Nephron (organoid): ENCODE measurements around the gene SH2B3.
A peak's percentile ranks its signal among the peaks of the same experiment; 100 is the strongest.
"Not testable (repeated sequence)": the region's sequence is repeated elsewhere in the genome, so short reads cannot be mapped to it uniquely, and the experiment has no call there.

ENCODE experiments used
- H3K27ac Mint-ChIP-seq, 3 experiments: 2 replicates each; pipeline ENCODE4 v1.8.0; 2020; ENCODE audit warnings: mixed read lengths in 3 of 3, mild to moderate bottlenecking in 2 of 3, moderate library complexity in 1 of 3
- H3K27me3 Mint-ChIP-seq: 2 replicates; pipeline ENCODE4 v1.8.0; 2021; ENCODE audit warnings: low read depth, mild to moderate bottlenecking, moderate library complexity, mixed read lengths
- H3K36me3 Mint-ChIP-seq: 2 replicates; pipeline ENCODE4 v1.8.0; 2020; ENCODE audit warnings: low read depth, mixed read lengths
- H3K4me1 Mint-ChIP-seq: 2 replicates; pipeline ENCODE4 v1.8.0; 2020; ENCODE audit warnings: mixed read lengths
- H3K4me3 Mint-ChIP-seq, 3 experiments: 2 replicates each; pipeline ENCODE4 v1.8.0; 2020; ENCODE audit warnings: mild to moderate bottlenecking in 3 of 3, mixed read lengths in 3 of 3, moderate library complexity in 2 of 3
- H3K9me3 Mint-ChIP-seq: 2 replicates; pipeline ENCODE4 v1.8.0; 2020; ENCODE audit warnings: mixed read lengths
- TF ChIP-seq, protein P1 (sequence below), 3 experiments: fragments of 200-600 bp; sonication (generic); IDR thresholded peaks; one replicate each; pipeline ENCODE4 v1.5.0; 2021; ENCODE audit warnings: antibody characterized with exemption in 3 of 3; ENCODE audit not compliant: unreplicated experiment in 3 of 3

The SH2B3 gene

DNA sequence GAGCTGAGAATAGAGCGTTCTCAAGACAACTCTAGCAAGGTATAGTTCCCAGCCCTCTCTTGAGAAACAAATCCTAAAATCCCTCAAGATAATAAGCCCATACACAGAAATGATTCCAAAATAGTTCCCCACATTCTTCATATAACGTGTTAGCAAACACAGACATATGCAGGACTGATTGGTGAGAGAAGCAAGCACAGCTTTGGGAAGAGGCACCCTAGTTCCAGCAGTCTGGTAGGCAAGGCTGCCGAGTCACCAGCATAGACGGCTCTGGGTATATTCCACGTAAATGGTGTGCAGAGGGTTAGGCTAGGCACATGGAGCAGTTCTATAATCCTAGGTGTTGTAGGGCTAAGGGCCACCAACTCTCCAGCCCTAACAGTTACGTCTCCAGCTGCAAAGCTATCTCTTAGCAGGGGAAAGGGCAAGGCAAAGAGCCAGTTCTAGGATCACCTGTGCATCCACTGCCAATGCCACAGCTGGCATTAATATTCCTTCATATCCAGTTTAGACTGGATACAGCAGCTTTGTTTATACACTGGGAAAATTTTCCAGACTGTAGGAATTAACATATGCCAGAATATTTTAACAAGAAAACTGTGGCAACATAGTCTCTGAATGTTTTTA lies 52.9 kb downstream of the SH2B3 start:
- Mint-ChIP-seq H3K9me3 (no peaks in the 10 kb centered on the region), H3K27ac (peak overlapping the region in 1 of 3 experiments; percentile 82), H3K4me1 (peaks cover 5% of the 10 kb centered on the region), H3K36me3 (peaks cover 43% of the 10 kb centered on the region), H3K4me3 (no peak overlapping the region), H3K27me3 (no peaks in the 10 kb centered on the region)
- TF ChIP-seq, protein P1, sequence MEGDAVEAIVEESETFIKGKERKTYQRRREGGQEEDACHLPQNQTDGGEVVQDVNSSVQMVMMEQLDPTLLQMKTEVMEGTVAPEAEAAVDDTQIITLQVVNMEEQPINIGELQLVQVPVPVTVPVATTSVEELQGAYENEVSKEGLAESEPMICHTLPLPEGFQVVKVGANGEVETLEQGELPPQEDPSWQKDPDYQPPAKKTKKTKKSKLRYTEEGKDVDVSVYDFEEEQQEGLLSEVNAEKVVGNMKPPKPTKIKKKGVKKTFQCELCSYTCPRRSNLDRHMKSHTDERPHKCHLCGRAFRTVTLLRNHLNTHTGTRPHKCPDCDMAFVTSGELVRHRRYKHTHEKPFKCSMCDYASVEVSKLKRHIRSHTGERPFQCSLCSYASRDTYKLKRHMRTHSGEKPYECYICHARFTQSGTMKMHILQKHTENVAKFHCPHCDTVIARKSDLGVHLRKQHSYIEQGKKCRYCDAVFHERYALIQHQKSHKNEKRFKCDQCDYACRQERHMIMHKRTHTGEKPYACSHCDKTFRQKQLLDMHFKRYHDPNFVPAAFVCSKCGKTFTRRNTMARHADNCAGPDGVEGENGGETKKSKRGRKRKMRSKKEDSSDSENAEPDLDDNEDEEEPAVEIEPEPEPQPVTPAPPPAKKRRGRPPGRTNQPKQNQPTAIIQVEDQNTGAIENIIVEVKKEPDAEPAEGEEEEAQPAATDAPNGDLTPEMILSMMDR (IDR thresholded peaks at IDR 0.05; ENCODE audit: unreplicated experiment in 3 of 3): no peak

DNA sequence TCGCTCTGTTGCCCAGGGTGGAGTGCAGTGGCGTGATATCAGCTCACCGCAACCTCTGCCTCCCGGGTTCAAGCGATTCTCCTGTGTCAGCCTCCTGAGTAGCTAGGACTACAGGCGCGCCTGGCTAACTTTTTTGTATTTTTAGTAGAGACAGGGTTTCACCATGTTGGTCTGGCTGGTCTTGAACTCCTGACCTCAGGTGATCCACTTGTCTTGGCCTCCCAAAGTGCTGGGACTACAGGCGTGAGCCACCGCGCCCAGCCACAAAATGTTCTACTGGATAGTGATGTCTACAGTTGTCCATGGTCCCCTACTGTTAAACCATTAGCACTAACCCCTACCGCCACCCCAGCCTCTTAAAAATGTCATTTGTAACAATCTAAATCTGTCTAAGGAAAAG lies 54.4 kb downstream of the SH2B3 start:
- H3K4me3 Mint-ChIP-seq, H3K4me1 Mint-ChIP-seq, H3K9me3 Mint-ChIP-seq, H3K27ac Mint-ChIP-seq, H3K27me3 Mint-ChIP-seq: not testable (repeated sequence)
- peaks cover 43% of the 10 kb centered on the region for H3K36me3 Mint-ChIP-seq

DNA sequence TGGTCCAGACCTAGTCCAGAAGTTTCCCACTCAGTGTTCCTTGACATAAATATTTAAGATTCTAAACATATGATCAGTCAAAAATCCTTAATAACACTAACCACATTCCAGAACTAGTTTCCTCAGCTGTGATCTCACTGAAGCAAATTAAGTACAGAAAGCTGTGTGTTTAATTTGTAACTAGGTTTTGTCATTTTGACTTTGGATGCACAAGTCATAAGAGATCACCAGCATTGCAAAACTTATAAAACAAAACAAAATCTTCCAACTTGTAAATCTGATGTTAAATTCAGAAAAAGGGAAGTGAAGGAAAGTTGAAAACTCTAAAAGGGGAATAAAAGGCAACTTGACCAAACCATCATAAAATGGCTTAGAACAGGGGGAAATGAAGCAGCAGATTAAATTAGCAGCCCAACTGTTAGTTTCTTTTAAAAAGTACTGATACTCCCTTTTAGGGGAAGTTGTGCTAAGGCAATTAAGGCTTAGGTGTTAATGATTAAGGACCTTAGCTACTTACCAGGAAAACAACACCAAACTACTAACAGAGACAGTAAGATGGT lies 56.6 kb downstream of the SH2B3 start:
- TF ChIP-seq, protein P1 (IDR thresholded peaks at IDR 0.05; ENCODE audit: unreplicated experiment in 3 of 3): no peak
- Mint-ChIP-seq H3K4me1 (peaks cover 5% of the 10 kb centered on the region), H3K27me3 (no peaks in the 10 kb centered on the region), H3K27ac (peak overlapping the region; percentile 87 to 96 (median 89)), H3K9me3 (no peaks in the 10 kb centered on the region), H3K36me3 (peaks cover 33% of the 10 kb centered on the region), H3K4me3 (no peak overlapping the region)

DNA sequence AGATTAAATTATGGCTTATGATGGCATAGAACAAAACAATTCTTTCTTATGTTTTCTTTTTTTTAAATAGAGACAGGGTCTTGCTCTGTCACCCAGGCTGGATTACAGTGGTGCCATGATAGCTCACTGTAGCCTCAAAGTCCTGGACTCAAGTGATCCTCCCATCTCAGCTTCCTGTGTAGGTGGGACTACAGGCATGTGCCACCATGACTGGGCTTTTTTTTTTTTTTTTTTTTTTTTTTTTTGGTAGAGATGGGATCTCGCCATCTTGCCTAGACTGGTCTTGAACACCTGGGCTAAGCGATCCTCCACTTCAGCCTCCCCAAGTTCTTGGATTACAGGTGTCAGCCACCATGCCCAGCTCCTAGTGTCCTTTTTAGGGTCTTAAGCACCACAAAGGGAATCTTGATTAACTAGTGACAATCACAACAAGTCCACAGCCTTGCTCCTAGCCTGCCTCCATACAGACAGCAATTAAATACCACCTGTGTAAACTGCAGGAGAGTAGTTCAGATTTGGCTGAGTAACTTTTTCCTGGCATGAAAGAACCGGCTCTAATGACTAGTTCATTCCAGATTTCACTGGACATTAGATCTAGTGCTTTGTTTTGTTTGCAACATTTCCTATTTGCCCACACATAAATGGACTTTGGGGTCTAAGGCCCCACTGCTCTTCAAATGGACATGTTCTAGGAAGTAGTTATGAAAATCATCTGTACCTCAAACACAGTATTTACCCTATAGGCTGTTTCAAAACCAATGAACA lies 61.6 kb downstream of the SH2B3 start:
- H3K4me3 Mint-ChIP-seq: no peak overlapping the region
- peaks cover 56% of the 10 kb centered on the region for H3K36me3 Mint-ChIP-seq
- no peaks in the 10 kb centered on the region for H3K9me3 Mint-ChIP-seq
- H3K27ac Mint-ChIP-seq: peak overlapping the region; percentile 28 to 82 (median 32)
- H3K27me3 Mint-ChIP-seq: no peaks in the 10 kb centered on the region
- peaks cover 17% of the 10 kb centered on the region for H3K4me1 Mint-ChIP-seq
- TF ChIP-seq, protein P1 (IDR thresholded peaks at IDR 0.05; ENCODE audit: unreplicated experiment in 3 of 3): no peak

DNA sequence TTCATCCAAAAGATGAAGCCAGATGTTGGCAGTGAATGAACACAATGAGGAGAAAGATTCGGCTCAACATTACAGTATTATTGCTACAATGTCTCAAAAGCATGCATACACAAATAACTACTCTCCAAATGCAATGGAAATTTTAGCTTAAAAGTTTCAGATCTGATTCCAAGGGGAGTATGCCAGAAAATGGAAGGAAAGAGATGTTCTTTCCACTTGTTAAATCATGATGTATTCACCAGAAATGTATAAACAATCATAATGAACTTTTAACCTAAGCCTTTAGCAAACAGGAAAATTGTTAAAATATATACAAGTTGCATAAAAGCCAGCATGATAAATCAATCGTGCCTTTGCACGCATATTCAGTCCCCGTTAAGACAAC lies 62.1 kb downstream of the SH2B3 start:
- Mint-ChIP-seq H3K4me3 (no peak overlapping the region), H3K4me1 (peaks cover 14% of the 10 kb centered on the region), H3K9me3 (no peaks in the 10 kb centered on the region), H3K36me3 (peaks cover 53% of the 10 kb centered on the region), H3K27me3 (no peaks in the 10 kb centered on the region), H3K27ac (peak overlapping the region; percentile 28 to 82 (median 32))
- TF ChIP-seq, protein P1 (IDR thresholded peaks at IDR 0.05; ENCODE audit: unreplicated experiment in 3 of 3): no peak

DNA sequence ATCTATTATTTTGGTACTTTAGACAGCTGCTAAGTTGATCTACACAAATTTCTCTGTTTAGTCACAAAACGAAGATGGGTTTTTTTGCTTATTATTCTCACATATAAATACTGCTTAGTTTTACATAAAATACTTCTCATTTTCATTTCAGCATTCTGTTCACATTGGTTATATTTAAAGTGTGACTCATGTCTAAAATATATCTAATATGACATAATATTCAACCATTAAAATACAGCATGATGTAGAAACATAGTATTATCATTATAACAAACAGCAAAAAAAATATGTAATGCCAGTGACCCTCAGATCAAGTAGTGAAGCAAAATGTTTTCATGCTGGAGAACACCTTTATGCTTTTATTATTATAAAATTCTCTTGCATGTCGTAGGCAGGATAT lies 63.7 kb downstream of the SH2B3 start:
- peak overlapping the region in 1 of 3 experiments; percentile 17 for H3K27ac Mint-ChIP-seq
- TF ChIP-seq, protein P1 (IDR thresholded peaks at IDR 0.05; ENCODE audit: unreplicated experiment in 3 of 3): no peak
- H3K36me3 Mint-ChIP-seq: peaks cover 56% of the 10 kb centered on the region

More for the DNA sequence above, 63.7 kb downstream of the SH2B3 start:
- H3K9me3 Mint-ChIP-seq: no peaks in the 10 kb centered on the region
- no peaks in the 10 kb centered on the region for H3K27me3 Mint-ChIP-seq
- no peak overlapping the region for H3K4me3 Mint-ChIP-seq
- H3K4me1 Mint-ChIP-seq: peaks cover 14% of the 10 kb centered on the region
